Calu3 (cell line): Measurements from ENCODE around the gene TLR1. TPM values are rescaled to one million over a fixed set of nuclear protein-coding genes. Genes with fewer than 3 reads are reported as not detected.

ENCODE experiments used
- BruUV-seq: library from RNA; stranded (reverse); fragments of 400-500 nt; replicated peaks from 2 replicates; lab custom pipeline; 2021; lab: Mats Ljungman, UMichigan
- CTCF ChIA-PET: fragments of 300-600 bp; sonication (Branson Sonifier 250); formaldehyde crosslinking; loops from one replicate; lab custom pipeline; 2022; ENCODE audit warnings: antibody characterized with exemption; lab: Charles Lee
- DNase-seq: peaks from one replicate; pipeline ENCODE4 v3.0.0; 2022
- H3K27ac Mint-ChIP-seq: one replicate; pipeline ENCODE4 v1.8.0; 2022; ENCODE audit warnings: mixed read lengths; ENCODE audit not compliant: unreplicated experiment
- H3K27me3 Mint-ChIP-seq: one replicate; pipeline ENCODE4 v1.8.0; 2022; ENCODE audit warnings: mixed read lengths; ENCODE audit not compliant: unreplicated experiment
- H3K36me3 Mint-ChIP-seq: one replicate; pipeline ENCODE4 v1.8.0; 2022; ENCODE audit warnings: mild to moderate bottlenecking, moderate library complexity, mixed read lengths; ENCODE audit not compliant: insufficient read depth, unreplicated experiment
- H3K4me1 Mint-ChIP-seq: one replicate; pipeline ENCODE4 v1.8.0; 2022; ENCODE audit warnings: mild to moderate bottlenecking, low read depth, mixed read lengths; ENCODE audit not compliant: unreplicated experiment
- H3K4me3 Mint-ChIP-seq: one replicate; pipeline ENCODE4 v1.8.0; 2022; ENCODE audit warnings: mild to moderate bottlenecking, low read depth, moderate library complexity, mixed read lengths; ENCODE audit not compliant: unreplicated experiment
- H3K9me3 Mint-ChIP-seq: one replicate; pipeline ENCODE4 v1.8.0; 2022; ENCODE audit warnings: low read depth, mixed read lengths; ENCODE audit not compliant: unreplicated experiment
- CTCF ChIP-seq: fragments of 200-600 bp; IDR thresholded peaks from one replicate; pipeline ENCODE4 v1.8.0; 2022; ENCODE audit warnings: antibody characterized with exemption; ENCODE audit not compliant: unreplicated experiment
- intact Hi-C: fragments of 100-400 bp; cut with micrococcal nuclease; formaldehyde crosslinking; loops from one replicate; pipeline ENCODE4 v1.10.0; 2022; ENCODE audit not compliant: unreplicated experiment
- total RNA-seq: library from RNA; stranded (reverse); gene quantifications from 2 replicates; pipeline ENCODE4 v1.2.3, GENCODE V29; 2022

Gene TLR1
- total RNA-seq, 1 experiment from 2014 or later, result 1.3 TPM

GRCh38 chr4:38788317-38788716 lies 16.3 kb downstream of the TLR1 start:
- intact Hi-C loops, result loop anchor here (1.0 kb wide), 1 partner anchor 16 kb away; the partner anchor contains the start of gene TLR1
- no peak for TF ChIP-seq CTCF
- Mint-ChIP-seq H3K9me3 (no peaks in the 10 kb centered on the region), H3K4me3 (no peak overlapping the region), H3K4me1 (peaks cover 10% of the 10 kb centered on the region), H3K36me3 (no peaks in the 10 kb centered on the region), H3K27me3 (no peaks in the 10 kb centered on the region), H3K27ac (peak overlapping the region; percentile 22)
- no peak for DNase-seq
- CTCF ChIA-PET, result no interaction called here
- no TSS peak for BruUV-seq

GRCh38 chr4:38787693-38788092 lies 16.9 kb downstream of the TLR1 start:
- no peak for TF ChIP-seq CTCF
- Mint-ChIP-seq H3K4me1 (peaks cover 10% of the 10 kb centered on the region), H3K4me3 (no peak overlapping the region), H3K36me3 (no peaks in the 10 kb centered on the region), H3K9me3 (no peaks in the 10 kb centered on the region), H3K27ac (peak overlapping the region; percentile 22), H3K27me3 (no peaks in the 10 kb centered on the region)
- BruUV-seq, result no TSS peak
- DNase-seq, result no peak
- CTCF ChIA-PET, result no interaction called here
- intact Hi-C loops, result loop anchor here (1.0 kb wide), 1 partner anchor 17 kb away; the partner anchor contains the start of gene TLR1

- CTCF ChIA-PET, result no interaction called here
- no peaks in the 10 kb centered on the region for H3K36me3 Mint-ChIP-seq
- no peaks in the 10 kb centered on the region for H3K27me3 Mint-ChIP-seq
- DNase-seq, result no peak
- H3K9me3 Mint-ChIP-seq, result no peaks in the 10 kb centered on the region
- intact Hi-C loops, result no loop called here
- no peak overlapping the region for H3K4me3 Mint-ChIP-seq
- no TSS peak for BruUV-seq
- H3K27ac Mint-ChIP-seq, result no peak overlapping the region
- peaks cover 10% of the 10 kb centered on the region for H3K4me1 Mint-ChIP-seq
- no peak for TF ChIP-seq CTCF
These were observed 18.6 kb downstream of the TLR1 start for GRCh38 chr4:38785901-38786402.

- DNase-seq, result no peak
- no peak overlapping the region for H3K4me3 Mint-ChIP-seq
- CTCF ChIA-PET, result no interaction called here
- no TSS peak for BruUV-seq
- intact Hi-C loops, result no loop called here
- H3K27ac Mint-ChIP-seq, result no peak overlapping the region
- no peaks in the 10 kb centered on the region for H3K9me3 Mint-ChIP-seq
- TF ChIP-seq CTCF, result no peak
- H3K4me1 Mint-ChIP-seq, result peaks cover 10% of the 10 kb centered on the region
- no peaks in the 10 kb centered on the region for H3K36me3 Mint-ChIP-seq
- H3K27me3 Mint-ChIP-seq, result no peaks in the 10 kb centered on the region
These were observed 19.4 kb downstream of the TLR1 start for GRCh38 chr4:38785041-38785790.
